ENCODE data around the gene FSD1.
"Not testable (repeated sequence)": the region's sequence is repeated elsewhere in the genome, so short reads cannot be mapped to it uniquely, and the experiment has no call there.

Gene FSD1

GRCh38 chr19:4345342-4346019 lies 41.1 kb downstream of the FSD1 start:
- DNase-seq (ENCODE audit: low read depth in 3 of 3) = no peak

DNA sequence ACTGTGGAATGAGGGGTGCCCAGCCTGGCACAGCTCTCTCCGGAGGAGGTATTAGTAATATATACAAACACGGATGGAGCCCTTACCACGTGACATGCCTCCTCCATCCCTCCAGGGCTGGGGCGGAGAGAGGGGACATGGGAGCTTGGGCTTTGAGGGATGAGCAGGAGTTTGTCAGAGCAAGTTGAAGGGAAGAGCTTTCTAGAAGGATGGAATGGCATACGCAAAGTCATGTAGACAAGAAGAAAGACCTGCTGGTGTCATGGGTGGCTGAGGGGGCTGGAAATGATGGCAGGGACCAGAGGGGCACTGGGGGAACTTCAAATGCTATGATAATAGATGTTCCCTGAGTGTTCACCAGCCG lies 41.6 kb downstream of the FSD1 start:
- DNase-seq (ENCODE audit: low read depth in 3 of 3) = no peak

- DNase-seq (ENCODE audit: low read depth in 3 of 3) = no peak
Observed at GRCh38 chr19:4347521-4347920, 43.1 kb downstream of the FSD1 start.

- not testable (repeated sequence) for DNase-seq (ENCODE audit: low read depth in 3 of 3)
Observed at GRCh38 chr19:4349225-4349624, 44.8 kb downstream of the FSD1 start.

GRCh38 chr19:4350111-4350510 lies 45.7 kb downstream of the FSD1 start:
- no peak for DNase-seq (ENCODE audit: low read depth in 3 of 3)

DNA sequence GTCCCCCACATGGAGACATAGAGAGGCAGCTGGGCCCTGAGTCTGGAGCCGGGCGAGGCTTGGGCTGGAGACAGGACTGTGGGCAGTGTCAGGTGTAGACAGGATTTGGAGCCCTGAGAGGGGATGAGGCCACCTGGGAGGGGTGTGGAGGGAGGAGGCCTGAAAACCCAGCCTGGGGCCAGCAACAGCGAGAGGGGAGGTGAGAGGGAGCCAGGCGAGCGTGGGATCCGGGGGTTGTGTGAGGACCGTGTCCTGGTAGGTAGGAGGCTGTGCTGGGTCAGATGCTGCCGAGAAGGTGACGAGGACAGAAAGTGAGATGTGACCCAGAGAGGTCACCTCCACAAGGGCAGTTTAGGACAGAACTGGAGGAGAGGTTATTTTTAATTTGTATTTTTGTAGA lies 46.3 kb downstream of the FSD1 start:
- DNase-seq (ENCODE audit: low read depth in 3 of 3) = no peak

- DNase-seq (ENCODE audit: low read depth in 3 of 3) = peak in 2 of 3 experiments; percentile 26 to 38
Observed at GRCh38 chr19:4352701-4353121, 48.3 kb downstream of the FSD1 start.

- DNase-seq (ENCODE audit: low read depth in 3 of 3) = no peak
Observed at GRCh38 chr19:4354282-4354681, 49.9 kb downstream of the FSD1 start.

- DNase-seq (ENCODE audit: low read depth in 3 of 3) = no peak
Observed at GRCh38 chr19:4354897-4355296, 50.5 kb downstream of the FSD1 start.

DNA sequence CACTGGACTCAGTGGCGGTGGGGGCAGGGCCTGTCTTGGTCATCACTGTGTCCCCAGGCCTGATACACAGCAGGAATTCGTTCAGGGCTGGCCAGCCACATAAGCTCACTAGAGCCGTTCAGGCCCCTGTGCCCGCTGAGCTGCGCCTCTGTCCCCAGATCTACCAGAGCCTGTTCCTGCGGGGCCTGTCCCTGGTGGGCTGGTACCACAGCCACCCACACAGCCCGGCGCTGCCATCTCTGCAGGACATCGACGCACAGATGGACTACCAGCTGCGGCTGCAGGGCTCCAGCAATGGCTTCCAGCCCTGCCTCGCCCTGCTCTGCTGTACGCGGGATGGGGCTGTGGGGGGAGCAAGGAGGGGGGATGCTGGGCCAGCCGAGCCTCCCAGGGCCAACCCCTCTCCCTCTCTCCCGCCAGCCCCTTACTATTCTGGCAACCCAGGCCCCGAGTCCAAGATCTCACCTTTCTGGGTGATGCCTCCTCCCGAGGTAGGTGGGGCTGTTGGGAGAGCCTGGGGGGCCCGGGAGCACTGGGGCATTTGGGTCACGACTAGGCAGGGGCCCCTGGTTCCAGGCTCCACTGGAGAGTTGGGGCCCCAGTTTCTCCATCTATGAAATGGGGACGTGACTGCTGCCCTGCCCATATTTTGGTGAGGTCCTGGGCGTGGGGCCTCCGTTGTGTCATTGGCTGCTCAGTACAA lies 52.8 kb downstream of the FSD1 start:
- no peak for DNase-seq (ENCODE audit: low read depth in 3 of 3)

- DNase-seq (ENCODE audit: low read depth in 3 of 3) = no peak
Observed at GRCh38 chr19:4357921-4358326, 53.5 kb downstream of the FSD1 start.

GRCh38 chr19:4358709-4359626 lies 54.6 kb downstream of the FSD1 start:
- no peak for DNase-seq (ENCODE audit: low read depth in 3 of 3)

- no peak for DNase-seq (ENCODE audit: low read depth in 3 of 3)
Observed at GRCh38 chr19:4359627-4360000, 55.2 kb downstream of the FSD1 start.

- DNase-seq (ENCODE audit: low read depth in 3 of 3) = no peak
Observed at GRCh38 chr19:4360081-4360569, 55.7 kb downstream of the FSD1 start.

GRCh38 chr19:4360641-4361151 lies 56.3 kb downstream of the FSD1 start:
- DNase-seq (ENCODE audit: low read depth in 3 of 3) = no peak

- DNase-seq (ENCODE audit: low read depth in 3 of 3) = no peak
Observed at GRCh38 chr19:4361152-4362046, 57.0 kb downstream of the FSD1 start.

GRCh38 chr19:4362101-4362828 lies 57.9 kb downstream of the FSD1 start:
- DNase-seq (ENCODE audit: low read depth in 3 of 3) = no peak

- no peak for DNase-seq (ENCODE audit: low read depth in 3 of 3)
Observed at GRCh38 chr19:4362831-4363545, 58.6 kb downstream of the FSD1 start.

- DNase-seq (ENCODE audit: low read depth in 3 of 3) = no peak
Observed at GRCh38 chr19:4363571-4364304, 59.3 kb downstream of the FSD1 start.

Data from stimulated activated CD4-positive, alpha-beta T cell treated with anti-CD3 and anti-CD28 coated beads, TNF-alpha, amount 100 ng/mL, for 4 hours (primary cell).